HepG2 (cell line): Measurements from ENCODE around the gene HYOU1. TPM values are rescaled to one million over a fixed set of nuclear protein-coding genes. Genes with fewer than 3 reads are reported as not detected.

Source experiments
- ASH2L ChIP-seq: fragments of 300-600, 200-600 bp; sonication (generic); IDR thresholded peaks from 2 replicates; pipeline ENCODE4 v1.7.0; 2017; ENCODE audit warnings: low read depth, mild to moderate bottlenecking, moderate library complexity, mixed read lengths, low read length; ENCODE audit not compliant: insufficient read length
- CREB1 ChIP-seq, 2 experiments: fragments of 450-650 bp in 1 of 2; IDR thresholded peaks; 2 replicates each; pipeline ENCODE4 v1.6.1; 2016 to 2017; ENCODE audit warnings: control low read depth in 1 of 2, mild to moderate bottlenecking in 1 of 2, missing compliant biosample characterization in 1 of 2, missing genetic modification characterization in 1 of 2
- GFI1 ChIP-seq: sonication (generic); formaldehyde crosslinking; IDR thresholded peaks from 2 replicates; pipeline ENCODE4 v1.5.0; 2020; ENCODE audit warnings: missing genetic modification reagents, mild to moderate bottlenecking, borderline replicate concordance
- HDAC2 ChIP-seq: sonication (generic); formaldehyde crosslinking; IDR thresholded peaks from 2 replicates; pipeline ENCODE4 v1.4.0; 2020; ENCODE audit warnings: missing genetic modification reagents
- ISL2 ChIP-seq: sonication (generic); formaldehyde crosslinking; IDR thresholded peaks from 2 replicates; pipeline ENCODE4 v1.5.0; 2020; ENCODE audit warnings: missing genetic modification reagents
- MED1 ChIP-seq: sonication (generic); formaldehyde crosslinking; IDR thresholded peaks from 2 replicates; pipeline ENCODE4 v1.4.0; 2020; ENCODE audit warnings: missing genetic modification reagents
- RBM22 ChIP-seq: fragments of 200-400 bp; formaldehyde crosslinking; optimal IDR thresholded peaks from 2 replicates; pipeline ENCODE3; 2017; ENCODE audit warnings: mild to moderate bottlenecking, low read length, moderate library complexity
- RORA ChIP-seq: sonication (generic); formaldehyde crosslinking; IDR thresholded peaks from 2 replicates; pipeline ENCODE4 v1.5.0; 2020; ENCODE audit warnings: mild to moderate bottlenecking, missing genetic modification reagents, moderate library complexity
- SMARCC2 ChIP-seq: fragments of 450-650 bp; IDR thresholded peaks from 2 replicates; pipeline ENCODE4 v1.6.1; 2017; ENCODE audit warnings: antibody characterized with exemption, mild to moderate bottlenecking
- TBX2 ChIP-seq: sonication (generic); formaldehyde crosslinking; IDR thresholded peaks from 2 replicates; pipeline ENCODE4 v1.5.0; 2020; ENCODE audit warnings: missing genetic modification reagents, mild to moderate bottlenecking, borderline replicate concordance
- ZFP36L2 ChIP-seq: sonication (generic); formaldehyde crosslinking; IDR thresholded peaks from 2 replicates; pipeline ENCODE4 v1.4.0; 2020; ENCODE audit warnings: missing genetic modification reagents
- ZNF501 ChIP-seq: sonication (generic); formaldehyde crosslinking; IDR thresholded peaks from 2 replicates; pipeline ENCODE4 v1.5.1; 2020; ENCODE audit warnings: mild to moderate bottlenecking, moderate library complexity, missing genetic modification reagents
- ZSCAN31 ChIP-seq: sonication (generic); formaldehyde crosslinking; IDR thresholded peaks from 2 replicates; pipeline ENCODE4 v1.5.0; 2020; ENCODE audit warnings: low read depth, mild to moderate bottlenecking, missing genetic modification reagents
- polyA plus RNA-seq, 8 experiments: library from polyadenylated mRNA; depleted of rRNA in 3 of 8; stranded (reverse) in 7 of 8; unstranded in 1 of 8; fragments of >200 nt; fragmentation: Illumina TruSeq in 4 of 8; extraction: Trizol in 4 of 8; gene quantifications; 2 replicates each; pipeline versions ENCODE4 v1.2.1 to v1.2.3, GENCODE V29; 2011 to 2016; ENCODE audit warnings: low read depth in 4 of 8, missing spikeins in 1 of 8, mixed read lengths in 1 of 8; ENCODE audit not compliant: insufficient read depth in 1 of 8
- total RNA-seq, 5 experiments: library from RNA; depleted of rRNA; stranded (reverse); fragments of >200 nt; fragmentation: Illumina TruSeq; extraction: Trizol; gene quantifications; 2 replicates each; pipeline ENCODE4 v1.2.3, GENCODE V29; 2016; ENCODE audit warnings: low read depth in 1 of 5
- TF ChIP-seq, protein P1 (sequence below): sonication (generic); formaldehyde crosslinking; IDR thresholded peaks from 2 replicates; pipeline ENCODE4 v1.4.0; 2020; ENCODE audit warnings: missing genetic modification reagents, mild to moderate bottlenecking, borderline replicate concordance
- TF ChIP-seq, protein P2 (sequence below): sonication (generic); formaldehyde crosslinking; IDR thresholded peaks from 2 replicates; pipeline ENCODE4 v1.8.0; 2022; ENCODE audit warnings: missing genetic modification reagents, mild to moderate bottlenecking, moderate library complexity, borderline replicate concordance
- TF ChIP-seq, protein P3 (sequence below), 2 experiments: sonication (generic) in 1 of 2; formaldehyde crosslinking in 1 of 2; IDR thresholded peaks; 2 replicates each; pipeline versions ENCODE4 v1.4.0 to v1.6.1; 2018 to 2020; ENCODE audit warnings: missing genetic modification reagents in 2 of 2, borderline replicate concordance in 1 of 2, low read depth in 1 of 2, mild to moderate bottlenecking in 1 of 2, missing biosample characterization in 1 of 2
- TF ChIP-seq, protein P4 (sequence below): sonication (generic); formaldehyde crosslinking; conservative IDR thresholded peaks from 2 replicates; pipeline ENCODE4 v1.8.0; 2022; ENCODE audit warnings: mild to moderate bottlenecking, moderate library complexity, missing genetic modification reagents

HYOU1 gene
- total and polyA plus RNA-seq, 2 of the 13 experiments (the other 11 are each of a cell fraction or from before 2014, with no cell fraction given): 127 to 155 TPM

DNA sequence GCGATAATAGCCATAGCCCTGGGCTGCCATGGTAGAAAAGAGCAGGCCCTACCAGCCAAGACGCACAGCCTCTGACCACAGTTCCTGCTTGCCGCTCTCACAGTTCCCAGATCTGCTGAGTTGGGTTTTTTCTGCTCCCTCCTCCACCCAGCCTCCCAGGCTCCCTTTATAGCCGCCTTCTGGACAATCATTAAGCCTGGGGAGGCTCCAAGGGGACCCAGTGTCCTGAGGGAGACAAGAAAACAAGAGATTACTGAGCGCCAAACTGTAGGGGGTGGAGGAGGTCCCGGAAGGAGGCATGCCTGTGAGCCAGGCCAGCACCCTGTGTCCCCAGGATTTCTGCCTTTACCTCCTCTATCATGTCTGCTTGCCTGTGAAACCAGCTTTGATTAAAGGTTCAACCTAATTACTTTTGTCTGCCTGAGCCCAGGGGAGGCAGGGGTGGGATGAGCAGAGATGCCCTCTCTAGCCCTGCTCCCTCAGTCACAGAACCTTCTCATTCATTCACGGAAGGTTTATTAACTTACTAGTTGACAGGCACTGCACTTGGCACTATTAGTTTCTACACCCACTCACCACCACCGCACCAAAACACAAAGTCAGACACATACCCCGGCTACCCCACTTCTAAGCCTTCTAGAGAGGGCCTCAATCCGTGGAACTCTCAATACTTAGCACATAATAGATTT is 27.5 kb downstream of the HYOU1 start (continued):
- TF ChIP-seq RORA (no peak), ZFP36L2 (CRISPR knock-in tag) (no peak), RBM22 (peak; percentile 48), MED1 (CRISPR knock-in tag) (peak; percentile 49; the same call in 1 of the 2 replicates), CREB1 (IDR thresholded peaks at IDR 0.05) (no peak), CREB1 (CRISPR knock-in tag; IDR thresholded peaks at IDR 0.05) (peak; percentile 25; the same call in 1 of the 2 replicates), ZSCAN31 (CRISPR knock-in tag) (peak; percentile 61; the same call in 1 of the 2 replicates), GFI1 (CRISPR knock-in tag) (no peak), ZNF501 (CRISPR knock-in tag) (0 out of 2 replicates have a peak, but pooled peaks have one; percentile 41), ASH2L (no peak), SMARCC2 (no peak), HDAC2 (CRISPR knock-in tag) (peak; percentile 59), TBX2 (CRISPR knock-in tag) (peak; percentile 15; the same call in 1 of the 2 replicates), ISL2 (0 out of 2 replicates have a peak, but pooled peaks have one; percentile 15)
- TF ChIP-seq, protein P1, sequence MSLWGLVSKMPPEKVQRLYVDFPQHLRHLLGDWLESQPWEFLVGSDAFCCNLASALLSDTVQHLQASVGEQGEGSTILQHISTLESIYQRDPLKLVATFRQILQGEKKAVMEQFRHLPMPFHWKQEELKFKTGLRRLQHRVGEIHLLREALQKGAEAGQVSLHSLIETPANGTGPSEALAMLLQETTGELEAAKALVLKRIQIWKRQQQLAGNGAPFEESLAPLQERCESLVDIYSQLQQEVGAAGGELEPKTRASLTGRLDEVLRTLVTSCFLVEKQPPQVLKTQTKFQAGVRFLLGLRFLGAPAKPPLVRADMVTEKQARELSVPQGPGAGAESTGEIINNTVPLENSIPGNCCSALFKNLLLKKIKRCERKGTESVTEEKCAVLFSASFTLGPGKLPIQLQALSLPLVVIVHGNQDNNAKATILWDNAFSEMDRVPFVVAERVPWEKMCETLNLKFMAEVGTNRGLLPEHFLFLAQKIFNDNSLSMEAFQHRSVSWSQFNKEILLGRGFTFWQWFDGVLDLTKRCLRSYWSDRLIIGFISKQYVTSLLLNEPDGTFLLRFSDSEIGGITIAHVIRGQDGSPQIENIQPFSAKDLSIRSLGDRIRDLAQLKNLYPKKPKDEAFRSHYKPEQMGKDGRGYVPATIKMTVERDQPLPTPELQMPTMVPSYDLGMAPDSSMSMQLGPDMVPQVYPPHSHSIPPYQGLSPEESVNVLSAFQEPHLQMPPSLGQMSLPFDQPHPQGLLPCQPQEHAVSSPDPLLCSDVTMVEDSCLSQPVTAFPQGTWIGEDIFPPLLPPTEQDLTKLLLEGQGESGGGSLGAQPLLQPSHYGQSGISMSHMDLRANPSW (CRISPR knock-in tag): no peak
- TF ChIP-seq, protein P2, sequence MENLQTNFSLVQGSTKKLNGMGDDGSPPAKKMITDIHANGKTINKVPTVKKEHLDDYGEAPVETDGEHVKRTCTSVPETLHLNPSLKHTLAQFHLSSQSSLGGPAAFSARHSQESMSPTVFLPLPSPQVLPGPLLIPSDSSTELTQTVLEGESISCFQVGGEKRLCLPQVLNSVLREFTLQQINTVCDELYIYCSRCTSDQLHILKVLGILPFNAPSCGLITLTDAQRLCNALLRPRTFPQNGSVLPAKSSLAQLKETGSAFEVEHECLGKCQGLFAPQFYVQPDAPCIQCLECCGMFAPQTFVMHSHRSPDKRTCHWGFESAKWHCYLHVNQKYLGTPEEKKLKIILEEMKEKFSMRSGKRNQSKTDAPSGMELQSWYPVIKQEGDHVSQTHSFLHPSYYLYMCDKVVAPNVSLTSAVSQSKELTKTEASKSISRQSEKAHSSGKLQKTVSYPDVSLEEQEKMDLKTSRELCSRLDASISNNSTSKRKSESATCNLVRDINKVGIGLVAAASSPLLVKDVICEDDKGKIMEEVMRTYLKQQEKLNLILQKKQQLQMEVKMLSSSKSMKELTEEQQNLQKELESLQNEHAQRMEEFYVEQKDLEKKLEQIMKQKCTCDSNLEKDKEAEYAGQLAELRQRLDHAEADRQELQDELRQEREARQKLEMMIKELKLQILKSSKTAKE (CRISPR knock-in tag): no peak
- TF ChIP-seq, protein P3, sequence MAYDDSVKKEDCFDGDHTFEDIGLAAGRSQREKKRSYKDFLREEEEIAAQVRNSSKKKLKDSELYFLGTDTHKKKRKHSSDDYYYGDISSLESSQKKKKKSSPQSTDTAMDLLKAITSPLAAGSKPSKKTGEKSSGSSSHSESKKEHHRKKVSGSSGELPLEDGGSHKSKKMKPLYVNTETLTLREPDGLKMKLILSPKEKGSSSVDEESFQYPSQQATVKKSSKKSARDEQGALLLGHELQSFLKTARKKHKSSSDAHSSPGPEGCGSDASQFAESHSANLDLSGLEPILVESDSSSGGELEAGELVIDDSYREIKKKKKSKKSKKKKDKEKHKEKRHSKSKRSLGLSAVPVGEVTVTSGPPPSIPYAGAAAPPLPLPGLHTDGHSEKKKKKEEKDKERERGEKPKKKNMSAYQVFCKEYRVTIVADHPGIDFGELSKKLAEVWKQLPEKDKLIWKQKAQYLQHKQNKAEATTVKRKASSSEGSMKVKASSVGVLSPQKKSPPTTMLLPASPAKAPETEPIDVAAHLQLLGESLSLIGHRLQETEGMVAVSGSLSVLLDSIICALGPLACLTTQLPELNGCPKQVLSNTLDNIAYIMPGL (CRISPR knock-in tag; IDR thresholded peaks at IDR 0.05; ENCODE audit: borderline replicate concordance in 1 of 2, low read depth in 1 of 2): peak; percentile 31 to 40; a peak in 3 of 4 replicates
- TF ChIP-seq, protein P4, sequence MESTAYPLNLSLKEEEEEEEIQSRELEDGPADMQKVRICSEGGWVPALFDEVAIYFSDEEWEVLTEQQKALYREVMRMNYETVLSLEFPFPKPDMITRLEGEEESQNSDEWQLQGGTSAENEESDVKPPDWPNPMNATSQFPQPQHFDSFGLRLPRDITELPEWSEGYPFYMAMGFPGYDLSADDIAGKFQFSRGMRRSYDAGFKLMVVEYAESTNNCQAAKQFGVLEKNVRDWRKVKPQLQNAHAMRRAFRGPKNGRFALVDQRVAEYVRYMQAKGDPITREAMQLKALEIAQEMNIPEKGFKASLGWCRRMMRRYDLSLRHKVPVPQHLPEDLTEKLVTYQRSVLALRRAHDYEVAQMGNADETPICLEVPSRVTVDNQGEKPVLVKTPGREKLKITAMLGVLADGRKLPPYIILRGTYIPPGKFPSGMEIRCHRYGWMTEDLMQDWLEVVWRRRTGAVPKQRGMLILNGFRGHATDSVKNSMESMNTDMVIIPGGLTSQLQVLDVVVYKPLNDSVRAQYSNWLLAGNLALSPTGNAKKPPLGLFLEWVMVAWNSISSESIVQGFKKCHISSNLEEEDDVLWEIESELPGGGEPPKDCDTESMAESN (CRISPR knock-in tag): peak; percentile 30; the same call in 1 of the 2 replicates
